ENCODE measurements around the gene CSMD2.

DNA sequence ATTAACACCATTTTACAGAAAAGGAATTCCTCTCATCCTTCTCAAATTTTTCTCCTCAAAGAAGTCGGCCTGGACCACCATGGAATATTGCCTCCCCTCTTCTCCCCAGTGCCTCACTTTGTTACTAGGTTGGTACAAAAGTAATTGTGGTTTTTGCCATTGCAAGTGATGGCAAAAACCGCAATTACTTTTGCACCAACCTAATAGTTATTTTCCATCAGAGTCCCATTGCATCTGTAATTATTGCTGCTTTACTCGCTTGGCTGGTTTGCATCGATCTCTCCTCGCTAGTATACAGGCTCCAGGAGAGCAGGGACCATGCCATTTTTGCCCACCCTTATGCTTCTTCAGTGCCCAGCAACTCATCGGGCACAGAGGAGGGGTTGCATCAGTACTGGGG is 10.7 kb upstream of the CSMD2 start:
- TF ChIP-seq GTF2F1 (IDR thresholded peaks at IDR 0.05; ENCODE audit: borderline replicate concordance, low read depth, low read length) (no peak), EP300 (IDR thresholded peaks at IDR 0.05; ENCODE audit: borderline replicate concordance in 1 of 2, low read depth in 2 of 2, low read length in 2 of 2) (no peak), CEBPB (IDR thresholded peaks at IDR 0.05; ENCODE audit: low read depth, low read length) (no peak), CHD1 (IDR thresholded peaks at IDR 0.05; ENCODE audit: low read depth, low read length) (no peak), JUN (IDR thresholded peaks at IDR 0.05; ENCODE audit: low read depth, low read length) (no peak), EZH2 (IDR thresholded peaks at IDR 0.05; ENCODE audit: low read depth, low read length, severe bottlenecking) (no peak), POLR2A (IDR thresholded peaks at IDR 0.05; ENCODE audit: control extremely low read depth in 1 of 2, low read depth in 2 of 2, low read length in 2 of 2) (no peak), SIN3A (conservative IDR thresholded peaks at IDR 0.05 in 1 of 2, IDR thresholded peaks at IDR 0.05 in 1 of 2; ENCODE audit: low read depth in 1 of 2, low read length in 2 of 2) (no peak)
- TF ChIP-seq, protein P1, sequence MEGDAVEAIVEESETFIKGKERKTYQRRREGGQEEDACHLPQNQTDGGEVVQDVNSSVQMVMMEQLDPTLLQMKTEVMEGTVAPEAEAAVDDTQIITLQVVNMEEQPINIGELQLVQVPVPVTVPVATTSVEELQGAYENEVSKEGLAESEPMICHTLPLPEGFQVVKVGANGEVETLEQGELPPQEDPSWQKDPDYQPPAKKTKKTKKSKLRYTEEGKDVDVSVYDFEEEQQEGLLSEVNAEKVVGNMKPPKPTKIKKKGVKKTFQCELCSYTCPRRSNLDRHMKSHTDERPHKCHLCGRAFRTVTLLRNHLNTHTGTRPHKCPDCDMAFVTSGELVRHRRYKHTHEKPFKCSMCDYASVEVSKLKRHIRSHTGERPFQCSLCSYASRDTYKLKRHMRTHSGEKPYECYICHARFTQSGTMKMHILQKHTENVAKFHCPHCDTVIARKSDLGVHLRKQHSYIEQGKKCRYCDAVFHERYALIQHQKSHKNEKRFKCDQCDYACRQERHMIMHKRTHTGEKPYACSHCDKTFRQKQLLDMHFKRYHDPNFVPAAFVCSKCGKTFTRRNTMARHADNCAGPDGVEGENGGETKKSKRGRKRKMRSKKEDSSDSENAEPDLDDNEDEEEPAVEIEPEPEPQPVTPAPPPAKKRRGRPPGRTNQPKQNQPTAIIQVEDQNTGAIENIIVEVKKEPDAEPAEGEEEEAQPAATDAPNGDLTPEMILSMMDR (IDR thresholded peaks at IDR 0.05; ENCODE audit: control extremely low read depth in 1 of 3, insufficient read depth in 1 of 3, low read depth in 1 of 3, low read length in 3 of 3) = no peak
- TF ChIP-seq, protein P2, sequence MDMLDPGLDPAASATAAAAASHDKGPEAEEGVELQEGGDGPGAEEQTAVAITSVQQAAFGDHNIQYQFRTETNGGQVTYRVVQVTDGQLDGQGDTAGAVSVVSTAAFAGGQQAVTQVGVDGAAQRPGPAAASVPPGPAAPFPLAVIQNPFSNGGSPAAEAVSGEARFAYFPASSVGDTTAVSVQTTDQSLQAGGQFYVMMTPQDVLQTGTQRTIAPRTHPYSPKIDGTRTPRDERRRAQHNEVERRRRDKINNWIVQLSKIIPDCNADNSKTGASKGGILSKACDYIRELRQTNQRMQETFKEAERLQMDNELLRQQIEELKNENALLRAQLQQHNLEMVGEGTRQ (IDR thresholded peaks at IDR 0.05; ENCODE audit: low read length) = no peak
